22Rv1 (cell line): ENCODE results near the gene ZNF282.

Experiments
- CTCF ChIP-seq: fragments of 450-650 bp; IDR thresholded peaks from 2 replicates; pipeline ENCODE4 v1.5.1; 2017; ENCODE audit warnings: mild to moderate bottlenecking
- ZFX ChIP-seq: fragments of 450-650 bp; IDR thresholded peaks from 2 replicates; pipeline ENCODE4 v1.6.1; 2017; ENCODE audit warnings: antibody characterized with exemption, borderline replicate concordance

DNA sequence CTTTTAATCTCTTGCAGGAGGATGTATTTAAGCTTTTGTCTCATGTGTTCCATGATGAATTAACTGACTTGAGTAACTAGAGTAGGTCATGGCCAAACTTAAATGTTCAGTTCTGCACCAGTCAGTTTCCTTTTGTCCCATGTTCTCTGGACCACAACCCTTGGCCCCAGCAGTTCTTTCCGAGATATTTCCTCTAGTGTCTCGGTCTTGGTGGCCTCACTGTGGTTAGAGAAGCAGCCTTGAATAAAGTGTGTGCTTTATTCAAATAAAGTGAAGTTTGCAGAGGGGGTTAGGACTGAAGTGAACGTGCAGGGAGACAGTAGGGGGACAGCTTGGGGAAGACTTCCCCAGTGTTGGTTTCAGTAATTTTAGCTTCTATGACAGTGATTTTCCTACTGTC lies 53.4 kb downstream of the ZNF282 start:
- TF ChIP-seq CTCF (no peak), ZFX (no peak)
